Erythroblast (primary cell): ENCODE results near the gene GRID2IP.

Source experiments
- GATA1 ChIP-seq: IDR thresholded peaks from 2 replicates; pipeline ENCODE4 v1.6.1; 2011; ENCODE audit warnings: low read depth, mild to moderate bottlenecking, control low read depth, low read length, moderate library complexity
- POLR2A ChIP-seq: IDR thresholded peaks from 2 replicates; pipeline ENCODE4 v1.6.1; 2011; ENCODE audit warnings: mild to moderate bottlenecking, low read length

GRCh38 chr7:6516387-6516983, 34.8 kb downstream of the GRID2IP start:
- TF ChIP-seq POLR2A: no peak
- no peak for TF ChIP-seq GATA1
